ENCODE measurements around the gene CASP7. TPM values are rescaled to one million over a fixed set of nuclear protein-coding genes. Genes with fewer than 3 reads are reported as not detected.

CASP7 gene
- total RNA-seq, 1 donor from 2014 or later, result 9.9 TPM

- Histone ChIP-seq H3K9me3 (replicated peaks) (peaks cover 50% of the 10 kb centered on the region), H3K27me3 (ENCODE audit: low read depth) (no peaks in the 10 kb centered on the region), H3K36me3 (peaks cover 50% of the 10 kb centered on the region), H3K4me3 (no peak overlapping the region), H3K4me1 (peaks cover 12% of the 10 kb centered on the region), H3K27ac (replicated peaks) (no peak overlapping the region)
- TF ChIP-seq, protein P1, sequence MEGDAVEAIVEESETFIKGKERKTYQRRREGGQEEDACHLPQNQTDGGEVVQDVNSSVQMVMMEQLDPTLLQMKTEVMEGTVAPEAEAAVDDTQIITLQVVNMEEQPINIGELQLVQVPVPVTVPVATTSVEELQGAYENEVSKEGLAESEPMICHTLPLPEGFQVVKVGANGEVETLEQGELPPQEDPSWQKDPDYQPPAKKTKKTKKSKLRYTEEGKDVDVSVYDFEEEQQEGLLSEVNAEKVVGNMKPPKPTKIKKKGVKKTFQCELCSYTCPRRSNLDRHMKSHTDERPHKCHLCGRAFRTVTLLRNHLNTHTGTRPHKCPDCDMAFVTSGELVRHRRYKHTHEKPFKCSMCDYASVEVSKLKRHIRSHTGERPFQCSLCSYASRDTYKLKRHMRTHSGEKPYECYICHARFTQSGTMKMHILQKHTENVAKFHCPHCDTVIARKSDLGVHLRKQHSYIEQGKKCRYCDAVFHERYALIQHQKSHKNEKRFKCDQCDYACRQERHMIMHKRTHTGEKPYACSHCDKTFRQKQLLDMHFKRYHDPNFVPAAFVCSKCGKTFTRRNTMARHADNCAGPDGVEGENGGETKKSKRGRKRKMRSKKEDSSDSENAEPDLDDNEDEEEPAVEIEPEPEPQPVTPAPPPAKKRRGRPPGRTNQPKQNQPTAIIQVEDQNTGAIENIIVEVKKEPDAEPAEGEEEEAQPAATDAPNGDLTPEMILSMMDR (IDR thresholded peaks at IDR 0.05; ENCODE audit: borderline replicate concordance), result no peak
- DNase-seq, result no peak
- intact Hi-C loops (cut with micrococcal nuclease), result no loop called here
These were observed 13.6 kb downstream of the CASP7 start for GRCh38 chr10:113693348-113693747.

- no peak for DNase-seq
- TF ChIP-seq, protein P1 (IDR thresholded peaks at IDR 0.05; ENCODE audit: borderline replicate concordance), result no peak
- intact Hi-C loops (cut with micrococcal nuclease), result no loop called here
- Histone ChIP-seq H3K27me3 (ENCODE audit: low read depth) (no peaks in the 10 kb centered on the region), H3K4me1 (peaks cover 12% of the 10 kb centered on the region), H3K27ac (replicated peaks) (no peak overlapping the region), H3K36me3 (peaks cover 64% of the 10 kb centered on the region), H3K9me3 (replicated peaks) (peaks cover 30% of the 10 kb centered on the region), H3K4me3 (no peak overlapping the region)
These were observed 16.0 kb downstream of the CASP7 start for GRCh38 chr10:113695691-113696090.

DNA sequence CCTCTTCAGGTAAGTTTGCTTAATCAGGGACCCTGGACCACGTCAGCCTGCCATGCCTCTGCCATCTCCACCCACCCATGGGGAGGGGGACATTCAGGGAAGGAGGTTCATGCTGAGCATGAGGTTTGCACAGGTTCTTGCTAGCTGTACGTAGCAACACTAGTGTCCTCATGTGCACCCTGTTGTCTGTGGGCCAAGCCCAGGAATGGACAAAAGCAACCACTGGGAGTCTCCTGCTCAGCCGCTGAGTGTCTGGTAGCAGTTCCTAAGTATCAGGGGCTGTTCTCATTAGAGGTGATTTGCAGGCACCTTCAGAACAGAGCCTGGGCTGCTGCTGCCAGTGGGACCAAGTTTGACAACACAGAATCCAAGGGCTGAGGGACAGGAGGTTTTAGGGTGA is 17.9 kb downstream of the CASP7 start:
- peaks cover 63% of the 10 kb centered on the region for H3K36me3 ChIP-seq
- no peak overlapping the region for H3K27ac ChIP-seq (replicated peaks)
- intact Hi-C loops (cut with micrococcal nuclease), result no loop called here
- H3K9me3 ChIP-seq (replicated peaks), result peaks cover 21% of the 10 kb centered on the region
- no peaks in the 10 kb centered on the region for H3K27me3 ChIP-seq (ENCODE audit: low read depth)
- no peak overlapping the region for H3K4me3 ChIP-seq
- DNase-seq, result no peak
- TF ChIP-seq, protein P1 (IDR thresholded peaks at IDR 0.05; ENCODE audit: borderline replicate concordance), result no peak
- peaks cover 12% of the 10 kb centered on the region for H3K4me1 ChIP-seq

DNA sequence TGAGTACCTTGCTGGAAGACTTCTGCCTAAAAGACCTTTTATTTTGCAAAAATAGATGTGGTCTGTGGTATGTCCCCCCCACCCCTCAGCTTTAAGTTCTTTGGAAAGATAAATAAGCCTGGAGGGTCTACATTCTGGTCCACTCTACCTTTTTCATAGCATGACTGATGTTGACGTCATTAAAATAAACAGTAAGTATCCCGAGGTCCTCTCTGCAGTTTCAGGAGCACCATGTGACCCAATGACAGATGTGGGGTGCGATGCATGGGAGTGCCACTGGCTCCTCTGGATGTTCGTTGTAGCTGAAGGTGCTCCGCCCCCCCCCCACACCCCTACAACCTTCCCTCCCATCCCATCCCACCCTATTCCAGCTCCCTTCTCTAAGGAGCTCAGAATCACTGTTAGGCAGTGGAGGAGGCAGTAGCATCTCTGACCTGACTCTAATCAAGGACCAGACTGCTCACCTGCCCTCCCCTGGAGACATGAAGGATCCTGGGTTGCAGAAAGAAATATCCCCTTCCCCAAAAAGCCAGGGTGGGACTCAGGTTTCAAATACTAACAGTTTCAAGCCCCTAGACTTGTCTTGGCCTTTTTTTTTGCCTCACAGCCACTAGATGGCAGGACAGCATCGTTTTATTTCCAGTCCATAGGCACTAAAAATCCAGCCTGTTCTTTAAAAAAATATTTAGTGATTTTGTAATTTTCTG is 25.1 kb downstream of the CASP7 start:
- intact Hi-C loops (cut with micrococcal nuclease), result loop anchor here (10.0 kb wide), 1 partner anchor 400 kb away; no protein-coding TSS in a partner anchor
- Histone ChIP-seq H3K27ac (replicated peaks) (no peak overlapping the region), H3K9me3 (replicated peaks) (no peaks in the 10 kb centered on the region), H3K4me1 (peaks cover 38% of the 10 kb centered on the region), H3K27me3 (ENCODE audit: low read depth) (no peaks in the 10 kb centered on the region), H3K36me3 (peaks cover 18% of the 10 kb centered on the region), H3K4me3 (no peak overlapping the region)
- TF ChIP-seq, protein P1 (IDR thresholded peaks at IDR 0.05; ENCODE audit: borderline replicate concordance), result peak; percentile 68
- no peak for DNase-seq

DNA sequence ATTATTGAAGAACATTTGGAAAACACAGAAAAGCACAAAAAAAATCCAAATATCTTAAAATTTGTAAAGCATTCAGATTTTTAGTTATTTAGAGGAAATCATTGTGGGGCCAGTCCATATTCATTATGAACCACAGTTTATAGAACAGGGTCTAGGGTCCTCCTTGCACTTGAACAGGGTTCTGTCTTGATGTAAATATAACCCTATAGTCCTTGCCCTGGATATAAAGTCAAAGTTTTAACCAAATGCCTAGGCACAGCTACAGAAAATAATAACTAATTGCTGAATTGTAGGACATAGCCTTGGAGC is 25.6 kb downstream of the CASP7 start:
- Histone ChIP-seq H3K36me3 (peaks cover 14% of the 10 kb centered on the region), H3K27ac (replicated peaks) (no peak overlapping the region), H3K4me3 (no peak overlapping the region), H3K9me3 (replicated peaks) (no peaks in the 10 kb centered on the region), H3K27me3 (ENCODE audit: low read depth) (no peaks in the 10 kb centered on the region), H3K4me1 (peaks cover 43% of the 10 kb centered on the region)
- TF ChIP-seq, protein P1 (IDR thresholded peaks at IDR 0.05; ENCODE audit: borderline replicate concordance), result no peak
- intact Hi-C loops (cut with micrococcal nuclease), result loop anchor here (10.0 kb wide), 1 partner anchor 400 kb away; no protein-coding TSS in a partner anchor
- no peak for DNase-seq
